Endothelial cell (in vitro differentiated cells): ENCODE data around the gene LANCL2. TPM values are rescaled to one million over a fixed set of nuclear protein-coding genes. Genes with fewer than 3 reads are reported as not detected.

Source experiments
- DNase-seq: peaks from one replicate; pipeline ENCODE4 v3.0.0; 2021; ENCODE audit warnings: low spot score
- H3K27ac Mint-ChIP-seq: one replicate; pipeline ENCODE4 v1.8.0; 2021; ENCODE audit warnings: mixed read lengths, inconsistent platforms; ENCODE audit not compliant: unreplicated experiment
- H3K27me3 Mint-ChIP-seq: one replicate; pipeline ENCODE4 v1.8.0; 2021; ENCODE audit warnings: mild to moderate bottlenecking, moderate library complexity, mixed read lengths, inconsistent platforms; ENCODE audit not compliant: unreplicated experiment
- H3K36me3 Mint-ChIP-seq: one replicate; pipeline ENCODE4 v1.8.0; 2021; ENCODE audit warnings: mild to moderate bottlenecking, low read depth, mixed read lengths, inconsistent platforms; ENCODE audit not compliant: unreplicated experiment
- H3K4me1 Mint-ChIP-seq: one replicate; pipeline ENCODE4 v1.8.0; 2021; ENCODE audit warnings: mild to moderate bottlenecking, mixed read lengths, inconsistent platforms; ENCODE audit not compliant: unreplicated experiment
- H3K4me3 Mint-ChIP-seq: one replicate; pipeline ENCODE4 v1.8.0; 2021; ENCODE audit warnings: mild to moderate bottlenecking, mixed read lengths, inconsistent platforms; ENCODE audit not compliant: unreplicated experiment
- H3K9me3 Mint-ChIP-seq: one replicate; pipeline ENCODE4 v1.8.0; 2021; ENCODE audit warnings: mixed read lengths, inconsistent platforms; ENCODE audit not compliant: unreplicated experiment
- total RNA-seq: library from RNA; stranded (reverse); fragmentation: NEBNext Ultra II Directional; extraction: Animal tissue kit (Norgen Biotek cat#: 25700); gene quantifications from one replicate; pipeline ENCODE4 v1.2.1, GENCODE V29; 2021; ENCODE audit not compliant: unreplicated experiment
- TF ChIP-seq, protein P1 (sequence below): fragments of 200-600 bp; sonication (generic); IDR thresholded peaks from one replicate; pipeline ENCODE4 v1.5.0; 2021; ENCODE audit warnings: antibody characterized with exemption; ENCODE audit not compliant: unreplicated experiment

Gene LANCL2
- total RNA-seq, 1 donor from 2014 or later: 14.8 TPM

DNA sequence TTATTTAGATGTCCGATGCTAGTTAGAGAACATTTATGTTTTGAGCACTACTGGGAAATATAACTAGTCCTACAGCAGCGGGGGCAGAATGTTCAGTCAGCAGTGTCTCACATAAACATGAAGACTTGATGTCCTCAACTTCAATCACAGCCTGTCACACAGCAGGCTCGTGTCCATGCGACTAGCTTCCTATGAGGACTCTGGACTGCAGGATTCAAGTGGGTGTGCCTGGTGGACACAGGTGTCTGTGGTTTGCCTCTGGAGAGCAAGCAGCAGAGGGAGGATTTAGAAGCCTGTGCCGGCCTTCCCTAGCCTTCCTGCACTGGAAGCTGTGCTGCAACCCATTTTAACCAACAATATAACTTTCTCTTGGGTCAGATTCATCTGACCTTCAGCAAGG lies 30.0 kb upstream of the LANCL2 start:
- no peaks in the 10 kb centered on the region for H3K9me3 Mint-ChIP-seq
- H3K4me3 Mint-ChIP-seq: no peak overlapping the region
- H3K27me3 Mint-ChIP-seq: no peaks in the 10 kb centered on the region
- H3K36me3 Mint-ChIP-seq: no peaks in the 10 kb centered on the region
- H3K27ac Mint-ChIP-seq: no peak overlapping the region
- H3K4me1 Mint-ChIP-seq: no peaks in the 10 kb centered on the region
- DNase-seq: no peak
- TF ChIP-seq, protein P1, sequence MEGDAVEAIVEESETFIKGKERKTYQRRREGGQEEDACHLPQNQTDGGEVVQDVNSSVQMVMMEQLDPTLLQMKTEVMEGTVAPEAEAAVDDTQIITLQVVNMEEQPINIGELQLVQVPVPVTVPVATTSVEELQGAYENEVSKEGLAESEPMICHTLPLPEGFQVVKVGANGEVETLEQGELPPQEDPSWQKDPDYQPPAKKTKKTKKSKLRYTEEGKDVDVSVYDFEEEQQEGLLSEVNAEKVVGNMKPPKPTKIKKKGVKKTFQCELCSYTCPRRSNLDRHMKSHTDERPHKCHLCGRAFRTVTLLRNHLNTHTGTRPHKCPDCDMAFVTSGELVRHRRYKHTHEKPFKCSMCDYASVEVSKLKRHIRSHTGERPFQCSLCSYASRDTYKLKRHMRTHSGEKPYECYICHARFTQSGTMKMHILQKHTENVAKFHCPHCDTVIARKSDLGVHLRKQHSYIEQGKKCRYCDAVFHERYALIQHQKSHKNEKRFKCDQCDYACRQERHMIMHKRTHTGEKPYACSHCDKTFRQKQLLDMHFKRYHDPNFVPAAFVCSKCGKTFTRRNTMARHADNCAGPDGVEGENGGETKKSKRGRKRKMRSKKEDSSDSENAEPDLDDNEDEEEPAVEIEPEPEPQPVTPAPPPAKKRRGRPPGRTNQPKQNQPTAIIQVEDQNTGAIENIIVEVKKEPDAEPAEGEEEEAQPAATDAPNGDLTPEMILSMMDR: no peak

DNA sequence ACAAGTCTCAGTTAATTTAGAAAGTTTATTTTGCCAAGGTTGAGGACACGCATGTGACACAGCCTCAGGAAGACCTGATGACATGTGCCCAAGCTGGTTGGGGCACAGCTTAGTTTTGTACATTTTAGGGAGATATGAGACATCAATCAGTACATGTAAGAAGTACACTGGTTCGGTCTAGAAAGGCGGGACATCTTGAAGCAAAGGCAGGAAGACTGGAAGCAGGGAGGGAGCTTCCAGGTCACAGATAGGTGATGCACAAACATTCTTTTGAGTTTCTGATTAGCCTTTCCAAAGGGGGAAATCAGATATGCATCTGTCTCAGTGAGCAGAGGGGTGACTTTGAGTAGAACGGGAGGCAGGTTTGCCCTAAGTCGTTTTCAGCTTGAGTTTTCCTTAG lies 29.4 kb upstream of the LANCL2 start:
- Mint-ChIP-seq H3K4me3 (no peak overlapping the region), H3K27me3 (no peaks in the 10 kb centered on the region), H3K9me3 (no peaks in the 10 kb centered on the region), H3K27ac (no peak overlapping the region), H3K4me1 (no peaks in the 10 kb centered on the region), H3K36me3 (no peaks in the 10 kb centered on the region)
- no peak for DNase-seq
- TF ChIP-seq, protein P1: no peak

DNA sequence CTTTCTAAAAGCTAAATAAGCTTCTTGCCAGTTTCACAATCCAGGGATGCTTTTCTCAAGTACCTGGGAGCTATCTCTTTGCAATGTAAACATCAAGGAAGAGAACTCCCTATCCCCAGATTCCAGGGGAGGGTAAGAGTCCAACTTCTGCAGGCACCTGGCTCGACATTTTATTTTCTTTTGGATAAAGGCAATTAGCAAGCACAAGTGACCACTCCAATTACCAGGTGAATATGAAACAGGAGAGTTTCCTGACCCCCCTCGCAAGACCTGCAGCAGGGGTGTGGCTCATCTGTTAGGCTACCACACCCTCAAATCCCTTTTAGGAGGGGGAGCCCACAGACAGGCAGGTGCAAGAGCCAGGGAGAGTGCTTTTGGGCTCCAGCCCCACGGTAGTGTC lies 28.6 kb upstream of the LANCL2 start:
- no peaks in the 10 kb centered on the region for H3K9me3 Mint-ChIP-seq
- H3K4me3 Mint-ChIP-seq: no peak overlapping the region
- H3K27me3 Mint-ChIP-seq: no peaks in the 10 kb centered on the region
- TF ChIP-seq, protein P1: no peak
- no peak for DNase-seq
- no peak overlapping the region for H3K27ac Mint-ChIP-seq
- H3K36me3 Mint-ChIP-seq: no peaks in the 10 kb centered on the region
- no peaks in the 10 kb centered on the region for H3K4me1 Mint-ChIP-seq

DNA sequence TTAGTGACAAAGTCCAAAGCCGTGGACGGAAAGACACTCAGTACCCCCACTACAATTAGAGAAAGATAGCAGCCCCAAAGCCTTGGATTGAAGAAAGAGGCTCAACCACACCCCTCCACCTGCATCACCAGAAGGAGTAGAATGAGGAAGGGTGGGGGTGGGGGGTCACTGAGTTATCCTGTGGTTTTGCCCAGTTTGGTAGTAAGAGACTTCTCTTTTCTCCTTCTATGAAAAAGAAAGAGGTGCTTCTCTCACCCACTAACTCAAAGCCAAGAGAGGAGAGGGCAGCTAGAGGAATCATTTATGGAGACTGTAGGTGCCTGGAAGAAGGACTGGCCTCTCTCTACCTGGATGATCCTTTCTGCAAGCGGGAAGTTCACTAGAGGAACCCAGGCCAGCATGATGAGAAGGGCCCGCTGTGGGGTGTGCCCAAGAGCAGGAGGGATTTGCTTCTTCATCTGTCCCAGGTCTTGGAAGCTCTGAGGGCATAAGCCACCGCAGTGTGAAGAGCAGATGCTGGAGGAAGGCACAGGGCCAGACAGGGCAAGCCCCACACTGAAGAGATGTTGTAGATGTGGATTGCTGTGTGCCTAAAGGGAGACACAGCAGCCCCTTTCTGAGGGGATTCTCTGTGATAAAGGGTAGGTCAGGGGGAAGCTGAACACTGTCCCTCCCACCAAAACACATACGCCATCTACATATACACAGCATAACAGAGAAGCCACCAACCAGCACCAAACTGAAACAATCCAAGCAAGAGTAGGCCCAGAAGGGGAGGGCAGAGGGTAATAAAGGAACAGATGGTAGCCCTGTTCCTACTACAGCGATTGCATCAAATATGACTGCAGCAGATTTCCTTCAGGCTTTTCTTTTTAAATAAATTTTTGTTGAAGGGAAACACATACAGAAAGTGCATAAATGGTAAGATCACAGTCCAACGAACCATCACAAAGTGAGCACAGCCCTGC lies 25.8 kb upstream of the LANCL2 start:
- TF ChIP-seq, protein P1: no peak
- Mint-ChIP-seq H3K4me1 (no peaks in the 10 kb centered on the region), H3K27me3 (no peaks in the 10 kb centered on the region), H3K4me3 (no peak overlapping the region), H3K27ac (no peak overlapping the region), H3K36me3 (no peaks in the 10 kb centered on the region), H3K9me3 (no peaks in the 10 kb centered on the region)
- DNase-seq: no peak

DNA sequence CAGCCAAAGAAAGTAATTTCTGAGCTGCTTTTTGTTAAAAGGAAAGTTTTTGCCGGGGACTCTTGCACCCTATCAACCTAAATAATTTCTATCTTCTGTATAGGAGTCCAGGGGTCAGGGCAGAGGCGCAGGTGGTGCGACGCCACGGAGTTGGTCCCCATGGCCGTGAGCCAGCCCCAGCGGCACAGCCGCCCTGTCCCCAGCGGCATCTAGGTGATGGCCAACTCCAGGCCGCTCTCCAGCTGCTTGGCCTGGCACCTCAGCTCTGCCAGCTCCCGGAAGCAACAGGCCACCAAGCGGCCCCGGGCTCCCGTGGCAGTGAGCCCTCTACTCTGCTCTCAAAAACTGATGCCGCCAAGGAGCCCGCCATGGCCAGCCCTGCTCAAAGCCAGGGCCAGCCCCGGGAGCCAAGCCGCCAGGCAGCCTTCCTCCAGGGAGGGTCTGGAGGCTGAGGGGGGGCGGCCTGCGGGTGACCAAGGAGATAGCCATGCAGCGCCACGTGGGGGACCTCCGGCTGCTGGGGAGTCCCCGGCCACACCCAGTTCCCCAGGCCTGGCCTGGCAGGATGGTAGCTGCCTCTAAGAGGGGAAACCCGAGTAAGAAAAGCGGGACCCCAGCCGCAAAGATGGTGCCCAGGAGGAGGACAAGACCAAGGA lies 22.8 kb upstream of the LANCL2 start:
- TF ChIP-seq, protein P1: no peak
- H3K4me1 Mint-ChIP-seq: no peaks in the 10 kb centered on the region
- DNase-seq: no peak
- H3K4me3 Mint-ChIP-seq: no peak overlapping the region
- H3K27ac Mint-ChIP-seq: no peak overlapping the region
- H3K27me3 Mint-ChIP-seq: peaks cover 2% of the 10 kb centered on the region
- H3K36me3 Mint-ChIP-seq: no peaks in the 10 kb centered on the region
- H3K9me3 Mint-ChIP-seq: no peaks in the 10 kb centered on the region
